Naive thymus-derived CD4-positive, alpha-beta T cell (primary cell): ENCODE data around the gene PXDN. TPM values are rescaled to one million over a fixed set of nuclear protein-coding genes. Genes with fewer than 3 reads are reported as not detected.
A peak's percentile ranks its signal among the peaks of the same experiment; 100 is the strongest.

Source experiments
- ATAC-seq: fragments of 150-1000 bp; cut with Tn5 transposase; 2 replicates; pipeline ENCODE4 v1.10.0; 2021; ENCODE audit warnings: mild to moderate bottlenecking, moderate library complexity
- CTCF ChIA-PET: fragments of 350-600 bp; sonication (Branson Sonifier 250); formaldehyde crosslinking; loops from one replicate; lab custom pipeline; 2021; ENCODE audit warnings: antibody characterized with exemption; lab: Charles Lee
- POLR2A ChIA-PET: fragments of 350-600 bp; sonication (Branson Sonifier 250); formaldehyde crosslinking; loops from one replicate; lab custom pipeline; 2021; ENCODE audit warnings: antibody characterized with exemption, inconsistent platforms; lab: Charles Lee
- DNase-seq, 9 donors: peaks; one replicate each; pipeline versions ENCODE4 v3.0.0 to v3.0.0-alpha.2; 2020 to 2022; ENCODE audit warnings: mixed read lengths in 1 of 9
- H3K27ac ChIP-seq: one replicate; pipeline ENCODE4 v1.7.0; 2013; ENCODE audit warnings: mild to moderate bottlenecking, low read depth, low read length, moderate library complexity
- H3K27me3 ChIP-seq, 2 donors: one replicate each; pipeline ENCODE4 v1.7.0; 2013; ENCODE audit warnings: low read length in 2 of 2, mild to moderate bottlenecking in 2 of 2, moderate library complexity in 2 of 2; ENCODE audit not compliant: control insufficient read depth in 2 of 2, insufficient read depth in 2 of 2
- H3K36me3 ChIP-seq, 3 experiments: 1 replicate in 2 of 3; 2 replicates in 1 of 3; pipeline ENCODE4 v1.7.0; 2013; ENCODE audit warnings: low read length in 3 of 3, mild to moderate bottlenecking in 3 of 3, moderate library complexity in 1 of 3; ENCODE audit not compliant: insufficient read depth in 3 of 3, control insufficient read depth in 2 of 3
- H3K4me1 ChIP-seq, 2 donors: one replicate each; pipeline ENCODE4 v1.7.0; 2013; ENCODE audit warnings: low read length in 2 of 2, mild to moderate bottlenecking in 2 of 2, moderate library complexity in 1 of 2; ENCODE audit not compliant: control insufficient read depth in 2 of 2, insufficient read depth in 2 of 2
- H3K4me3 ChIP-seq: 2 replicates; pipeline ENCODE4 v1.7.0; 2013; ENCODE audit warnings: mild to moderate bottlenecking, low read length
- H3K9me3 ChIP-seq, 3 experiments: 1 replicate in 2 of 3; 2 replicates in 1 of 3; pipeline ENCODE4 v1.7.0; 2013; ENCODE audit warnings: low read length in 3 of 3; ENCODE audit not compliant: control insufficient read depth in 2 of 3
- H3K27ac Mint-ChIP-seq, 9 donors: one replicate each; pipeline ENCODE4 v1.8.0; 2020 to 2022; ENCODE audit warnings: mixed read lengths in 9 of 9, mild to moderate bottlenecking in 8 of 9, moderate library complexity in 5 of 9, inconsistent platforms in 2 of 9
- H3K27me3 Mint-ChIP-seq, 5 donors: one replicate each; pipeline ENCODE4 v1.8.0; 2021 to 2022; ENCODE audit warnings: mixed read lengths in 5 of 5, mild to moderate bottlenecking in 1 of 5
- H3K36me3 Mint-ChIP-seq, 5 donors: one replicate each; pipeline ENCODE4 v1.8.0; 2020 to 2022; ENCODE audit warnings: mixed read lengths in 5 of 5, mild to moderate bottlenecking in 3 of 5, inconsistent platforms in 1 of 5
- H3K4me1 Mint-ChIP-seq, 7 donors: one replicate each; pipeline ENCODE4 v1.8.0; 2020 to 2022; ENCODE audit warnings: mixed read lengths in 7 of 7, mild to moderate bottlenecking in 3 of 7, inconsistent platforms in 1 of 7
- H3K4me3 Mint-ChIP-seq, 10 donors: one replicate each; pipeline ENCODE4 v1.8.0; 2020 to 2022; ENCODE audit warnings: mild to moderate bottlenecking in 10 of 10, mixed read lengths in 10 of 10, moderate library complexity in 6 of 10, inconsistent platforms in 2 of 10
- H3K9me3 Mint-ChIP-seq, 11 donors: one replicate each; pipeline ENCODE4 v1.8.0; 2020 to 2022; ENCODE audit warnings: mixed read lengths in 11 of 11, mild to moderate bottlenecking in 4 of 11, inconsistent platforms in 1 of 11, moderate library complexity in 1 of 11
- intact Hi-C, 2 donors: fragments of 100-400 bp; cut with micrococcal nuclease; formaldehyde crosslinking; loops; one replicate each; pipeline ENCODE4 v1.15.1; 2023
- polyA plus RNA-seq, 2 donors: library from polyadenylated mRNA; unstranded; fragments of 300-500 nt; fragmentation: Illumina TruSeq; gene quantifications; one replicate each; pipeline ENCODE4 v1.2.3, GENCODE V29; 2021
- total RNA-seq, 6 experiments: library from RNA in 5 of 6; stranded (reverse) in 5 of 6; gene quantifications; 1 replicate in 5 of 6; 2 replicates in 1 of 6; pipeline ENCODE4 v1.2.3 and lab custom pipeline; 2021 to 2026

PXDN gene
- total and polyA plus RNA-seq, 7 experiments from 2014 or later = 0.47 to 3.1 (median 1.00) TPM; not detected in 3

DNA sequence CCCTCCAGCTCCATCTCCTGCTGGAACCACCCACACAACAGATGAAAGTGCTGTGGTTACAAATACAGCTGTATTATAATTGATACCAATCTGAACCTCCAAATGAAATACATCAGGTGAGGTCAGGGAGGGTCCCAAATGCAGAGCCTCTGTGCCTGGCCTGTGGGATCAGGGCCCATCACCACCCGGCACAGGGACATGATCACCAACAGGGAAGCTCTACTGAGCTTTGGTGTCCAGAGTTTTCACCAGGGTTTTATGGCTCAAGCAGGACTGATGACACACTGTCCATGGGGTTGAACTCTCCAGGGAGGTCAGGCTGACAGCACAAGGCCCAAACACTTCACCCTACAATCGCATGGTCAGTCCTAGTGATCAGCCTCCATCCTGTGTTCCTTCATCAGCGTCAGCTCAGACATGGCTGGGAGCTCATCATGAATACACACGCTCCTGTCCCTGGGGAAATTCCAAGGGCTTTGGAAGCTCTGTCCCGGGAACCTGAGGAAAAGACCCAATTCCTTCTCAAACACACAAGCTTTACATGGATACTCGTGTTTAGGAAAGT is 3.9 kb upstream of the PXDN start:
- H3K9me3 Mint-ChIP-seq = peaks cover 0 to 6% (median 0%) of the 10 kb centered on the region in 11 donors
- H3K4me3 Mint-ChIP-seq = no peak overlapping the region
- peaks cover 0 to 4% (median 0%) of the 10 kb centered on the region in 5 donors for H3K36me3 Mint-ChIP-seq
- no peaks in the 10 kb centered on the region for H3K9me3 ChIP-seq
- no peak overlapping the region for H3K27ac ChIP-seq
- H3K27me3 Mint-ChIP-seq = peaks cover 24 to 64% (median 30%) of the 10 kb centered on the region in 5 donors
- H3K27me3 ChIP-seq = no peaks in the 10 kb centered on the region
- H3K36me3 ChIP-seq = no peaks in the 10 kb centered on the region
- ChIA-PET CTCF (interaction anchor here (0.7 kb wide), 1 partner anchor 10 kb away, joined by 3 read pairs; no protein-coding TSS in a partner anchor), POLR2A (no interaction called here)
- no peaks in the 10 kb centered on the region for H3K4me1 ChIP-seq
- intact Hi-C loops = no loop called here
- H3K4me1 Mint-ChIP-seq = peaks cover 0 to 9% (median 0%) of the 10 kb centered on the region in 7 donors
- no peak for DNase-seq
- H3K4me3 ChIP-seq = no peak overlapping the region
- no peak overlapping the region for H3K27ac Mint-ChIP-seq
- no peak for ATAC-seq

DNA sequence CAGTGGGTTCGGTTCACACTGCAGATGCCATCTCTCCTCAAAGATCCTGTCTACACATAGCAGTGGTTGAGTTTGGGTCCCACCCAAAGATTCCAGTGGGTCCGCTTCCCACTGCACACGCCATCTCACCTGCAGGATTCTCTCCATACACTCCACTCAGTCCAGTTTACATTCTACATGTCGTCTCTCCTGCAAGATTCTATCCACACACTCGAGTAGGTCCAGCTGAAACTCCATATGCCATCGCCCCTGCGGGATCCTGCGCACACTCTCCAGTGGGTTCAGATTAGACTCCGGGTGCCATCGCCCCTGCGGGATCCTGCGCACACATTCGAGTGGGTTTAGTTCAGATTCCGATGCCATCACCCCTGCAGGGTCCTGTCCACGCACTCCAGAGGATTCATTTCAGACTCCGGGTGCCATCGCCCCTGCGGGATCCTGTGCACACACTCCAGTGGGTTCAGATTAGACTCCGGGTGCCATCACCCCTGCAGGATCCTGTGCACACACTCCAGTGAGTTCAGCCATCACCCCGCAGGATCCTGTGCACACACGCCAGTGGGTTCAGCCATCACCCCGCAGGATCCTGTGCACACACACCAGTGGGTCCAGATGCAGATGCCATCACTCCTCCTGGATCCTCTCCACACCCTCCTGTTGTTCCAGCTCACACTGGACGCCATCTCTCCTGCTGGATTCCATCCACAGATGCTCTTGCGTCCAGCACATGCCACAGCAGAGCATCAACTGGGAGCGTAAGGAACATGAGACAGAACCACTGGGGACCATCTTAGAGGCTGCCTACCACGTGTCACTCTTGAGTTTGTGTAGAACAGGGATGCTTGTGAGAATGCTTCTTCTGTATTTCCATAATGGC is 3.0 kb upstream of the PXDN start:
- no peak overlapping the region for H3K27ac ChIP-seq
- Mint-ChIP-seq H3K4me1 (peaks cover 0 to 11% (median 2%) of the 10 kb centered on the region in 7 donors), H3K36me3 (peaks cover 0 to 4% (median 0%) of the 10 kb centered on the region in 5 donors), H3K9me3 (peaks cover 0 to 4% (median 0%) of the 10 kb centered on the region in 11 donors), H3K27me3 (peaks cover 25 to 73% (median 36%) of the 10 kb centered on the region in 5 donors), H3K27ac (no peak overlapping the region), H3K4me3 (no peak overlapping the region)
- intact Hi-C loops = no loop called here
- H3K4me3 ChIP-seq = no peak overlapping the region
- ATAC-seq = no peak
- ChIA-PET POLR2A (no interaction called here), CTCF (no interaction called here)
- no peak for DNase-seq
- H3K36me3 ChIP-seq = no peaks in the 10 kb centered on the region
- H3K27me3 ChIP-seq = no peaks in the 10 kb centered on the region
- no peaks in the 10 kb centered on the region for H3K9me3 ChIP-seq
- H3K4me1 ChIP-seq = no peaks in the 10 kb centered on the region

DNA sequence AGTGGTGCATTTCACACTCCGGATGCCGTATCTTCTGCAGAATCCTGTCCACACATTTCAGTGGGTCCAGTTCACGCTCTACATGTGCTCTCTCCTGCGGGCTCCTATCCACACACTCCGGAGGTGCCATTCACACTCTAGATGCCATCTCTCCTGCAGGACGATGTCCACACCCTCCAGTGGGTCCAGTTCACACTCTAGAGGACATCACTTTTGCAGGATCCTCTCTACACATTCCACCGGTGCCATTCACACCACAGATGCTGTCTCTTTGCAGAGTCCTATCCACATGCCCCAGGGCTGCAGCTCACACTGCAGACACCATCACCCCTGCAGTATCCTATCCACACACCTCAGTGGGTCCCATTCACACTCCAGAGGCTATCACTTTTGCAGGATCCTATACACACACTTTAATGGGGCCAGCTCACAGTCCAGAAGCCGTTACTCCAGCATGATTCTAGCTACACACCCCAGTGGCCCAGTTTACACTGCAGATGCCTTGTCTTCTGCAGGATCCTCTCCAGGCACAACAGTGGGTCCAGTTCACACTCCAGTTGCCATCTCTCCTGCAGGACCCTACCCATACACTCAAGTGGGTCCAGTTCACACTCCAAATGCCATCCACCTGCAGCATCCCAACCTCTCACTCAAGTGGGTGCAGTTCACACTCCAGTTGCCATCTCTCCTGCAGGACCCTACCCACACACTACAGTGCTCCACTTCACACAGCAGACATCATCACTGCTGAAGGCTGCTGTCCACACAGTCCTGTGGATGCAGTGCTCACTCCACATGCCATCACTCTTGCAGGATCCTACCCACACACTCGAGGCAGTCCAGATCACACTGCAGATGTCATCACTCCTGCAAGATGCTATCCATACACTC is 2.1 kb upstream of the PXDN start:
- no peaks in the 10 kb centered on the region for H3K27me3 ChIP-seq
- intact Hi-C loops = no loop called here
- ChIA-PET POLR2A (no interaction called here), CTCF (no interaction called here)
- H3K9me3 ChIP-seq = no peaks in the 10 kb centered on the region
- Mint-ChIP-seq H3K36me3 (peaks cover 0 to 4% (median 0%) of the 10 kb centered on the region in 5 donors), H3K27ac (no peak overlapping the region), H3K4me1 (peaks cover 0 to 13% (median 5%) of the 10 kb centered on the region in 7 donors), H3K4me3 (peak overlapping the region in 3 of 10 donors; percentile 5 to 29 (median 24)), H3K9me3 (peaks cover 0 to 4% (median 0%) of the 10 kb centered on the region in 11 donors), H3K27me3 (peaks cover 33 to 73% (median 45%) of the 10 kb centered on the region in 5 donors)
- no peaks in the 10 kb centered on the region for H3K36me3 ChIP-seq
- no peak overlapping the region for H3K27ac ChIP-seq
- no peak overlapping the region for H3K4me3 ChIP-seq
- no peak for ATAC-seq
- no peaks in the 10 kb centered on the region for H3K4me1 ChIP-seq
- DNase-seq = no peak

DNA sequence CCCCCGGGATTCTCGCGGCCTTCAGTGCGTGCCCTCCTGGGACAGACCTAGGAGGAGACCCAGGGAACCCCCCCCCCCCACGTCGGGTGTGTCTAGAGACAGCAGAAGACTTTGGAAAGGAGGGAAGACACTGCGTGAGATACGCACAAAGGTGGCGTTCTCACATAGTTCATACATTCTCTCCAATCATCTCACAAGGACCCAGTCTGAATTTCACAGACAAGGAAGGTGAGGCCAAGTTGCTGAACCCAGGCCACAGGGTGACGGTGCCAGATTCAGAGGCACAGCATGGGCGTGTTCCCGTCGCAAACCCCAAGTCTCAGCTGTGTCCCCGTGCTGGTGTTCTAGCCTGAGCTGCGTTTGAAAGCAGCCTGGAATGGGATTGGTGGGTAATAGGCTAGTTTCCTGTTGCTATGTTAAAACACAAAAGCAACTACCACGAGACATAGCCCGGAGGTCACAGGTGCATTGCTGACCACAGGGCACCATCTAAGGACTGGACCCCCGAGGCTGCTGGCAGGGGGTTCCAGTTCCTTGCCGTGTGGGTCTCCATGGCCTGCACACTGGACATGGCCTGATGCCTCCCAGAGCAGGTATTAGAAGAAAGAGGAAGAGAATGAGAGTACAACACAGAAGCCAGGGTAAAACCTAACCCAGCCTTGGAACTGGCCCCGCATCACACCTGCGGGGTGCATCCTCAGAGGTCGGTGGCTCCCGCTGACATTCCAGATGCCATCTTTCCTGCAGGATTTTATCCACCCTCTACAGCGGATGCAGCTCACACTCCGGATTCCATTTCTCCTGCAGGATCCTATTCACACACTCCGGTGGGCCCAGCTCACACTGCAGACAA is 1.1 kb upstream of the PXDN start:
- H3K36me3 ChIP-seq = no peaks in the 10 kb centered on the region
- Mint-ChIP-seq H3K27ac (no peak overlapping the region), H3K4me1 (peaks cover 0 to 12% (median 4%) of the 10 kb centered on the region in 7 donors), H3K27me3 (peaks cover 39 to 70% (median 49%) of the 10 kb centered on the region in 5 donors), H3K36me3 (peaks cover 0 to 4% (median 0%) of the 10 kb centered on the region in 5 donors), H3K4me3 (peak overlapping the region in 4 of 10 donors; percentile 27 to 80 (median 70)), H3K9me3 (peaks cover 0 to 4% (median 0%) of the 10 kb centered on the region in 11 donors)
- intact Hi-C loops = no loop called here
- no peaks in the 10 kb centered on the region for H3K27me3 ChIP-seq
- H3K9me3 ChIP-seq = no peaks in the 10 kb centered on the region
- ATAC-seq (no peak), DNase-seq (no peak)
- CTCF ChIA-PET = no interaction called here
- POLR2A ChIA-PET = no interaction called here
- no peak overlapping the region for H3K4me3 ChIP-seq
- no peak overlapping the region for H3K27ac ChIP-seq
- H3K4me1 ChIP-seq = no peaks in the 10 kb centered on the region

DNA sequence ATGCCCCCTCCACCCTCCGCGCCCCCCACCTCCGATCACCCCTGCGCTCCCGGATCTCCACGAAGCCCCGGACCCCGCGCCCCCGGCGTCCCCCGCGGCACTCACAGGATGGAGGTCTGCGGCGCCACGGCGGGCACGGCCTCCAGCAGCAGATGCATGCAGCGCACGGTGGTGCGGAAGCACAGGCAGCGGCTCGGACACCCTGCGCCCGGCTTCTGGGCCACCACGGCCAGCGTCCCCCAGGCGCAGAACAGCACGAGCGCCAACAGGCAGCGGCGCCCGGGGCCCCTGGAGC is 217 bp downstream of the PXDN start:
- Mint-ChIP-seq H3K9me3 (peaks cover 0 to 4% (median 0%) of the 10 kb centered on the region in 11 donors), H3K36me3 (peaks cover 0 to 4% (median 0%) of the 10 kb centered on the region in 5 donors), H3K27ac (no peak overlapping the region), H3K27me3 (peaks cover 42 to 64% (median 49%) of the 10 kb centered on the region in 5 donors), H3K4me1 (peaks cover 0 to 12% (median 4%) of the 10 kb centered on the region in 7 donors), H3K4me3 (peak overlapping the region in 3 of 10 donors; percentile 9 to 28 (median 13))
- DNase-seq (no peak), ATAC-seq (no peak)
- H3K9me3 ChIP-seq = no peaks in the 10 kb centered on the region
- H3K4me3 ChIP-seq = no peak overlapping the region
- intact Hi-C loops = no loop called here
- no peaks in the 10 kb centered on the region for H3K27me3 ChIP-seq
- H3K4me1 ChIP-seq = no peaks in the 10 kb centered on the region
- ChIA-PET POLR2A (no interaction called here), CTCF (no interaction called here)
- no peaks in the 10 kb centered on the region for H3K36me3 ChIP-seq
- no peak overlapping the region for H3K27ac ChIP-seq
